ENCODE measurements around the gene SVEP1.
A peak's percentile ranks its signal among the peaks of the same experiment; 100 is the strongest.
"Not testable (repeated sequence)": the region's sequence is repeated elsewhere in the genome, so short reads cannot be mapped to it uniquely, and the experiment has no call there.

Gene SVEP1

GRCh38 chr9:110371411-110372007, 208.0 kb downstream of the SVEP1 start:
- no peak for DNase-seq
- H3K4me3 Mint-ChIP-seq, result no peak overlapping the region
- no peaks in the 10 kb centered on the region for H3K4me1 Mint-ChIP-seq
- H3K27me3 Mint-ChIP-seq, result peaks cover 0 to 8% of the 10 kb centered on the region in 2 donors
- no peak for ATAC-seq (replicated peaks)
- no peak overlapping the region for H3K27ac Mint-ChIP-seq
- H3K36me3 Mint-ChIP-seq, result no peaks in the 10 kb centered on the region
- H3K9me3 Mint-ChIP-seq, result no peaks in the 10 kb centered on the region

- no peak for DNase-seq
- Mint-ChIP-seq H3K27ac (no peak overlapping the region), H3K9me3 (no peaks in the 10 kb centered on the region), H3K4me1 (no peaks in the 10 kb centered on the region), H3K36me3 (no peaks in the 10 kb centered on the region), H3K27me3 (peaks cover under 1 to 8% of the 10 kb centered on the region in 2 donors), H3K4me3 (no peak overlapping the region)
- no peak for ATAC-seq (replicated peaks)
Observed at GRCh38 chr9:110370315-110370714, 209.2 kb downstream of the SVEP1 start.

GRCh38 chr9:110364451-110364850, 215.1 kb downstream of the SVEP1 start:
- Mint-ChIP-seq H3K27ac (no peak overlapping the region), H3K4me3 (no peak overlapping the region), H3K27me3 (peaks cover 4 to 8% of the 10 kb centered on the region in 2 donors), H3K36me3 (no peaks in the 10 kb centered on the region), H3K9me3 (no peaks in the 10 kb centered on the region), H3K4me1 (no peaks in the 10 kb centered on the region)
- no peak for ATAC-seq (replicated peaks)
- DNase-seq, result no peak

- not testable (repeated sequence) for DNase-seq; H3K9me3 Mint-ChIP-seq; H3K27ac Mint-ChIP-seq; H3K36me3 Mint-ChIP-seq; H3K27me3 Mint-ChIP-seq; H3K4me1 Mint-ChIP-seq; ATAC-seq (replicated peaks); H3K4me3 Mint-ChIP-seq
Observed at GRCh38 chr9:110358992-110359391, 220.5 kb downstream of the SVEP1 start.

- no peak overlapping the region for H3K27ac Mint-ChIP-seq
- peaks cover 0 to 2% of the 10 kb centered on the region in 2 donors for H3K4me1 Mint-ChIP-seq
- no peak for DNase-seq
- no peaks in the 10 kb centered on the region for H3K36me3 Mint-ChIP-seq
- H3K4me3 Mint-ChIP-seq, result no peak overlapping the region
- H3K27me3 Mint-ChIP-seq, result no peaks in the 10 kb centered on the region
- H3K9me3 Mint-ChIP-seq, result peaks cover 2 to 4% of the 10 kb centered on the region in 2 donors
- no peak for ATAC-seq (replicated peaks)
Observed at GRCh38 chr9:110357505-110357904, 222.0 kb downstream of the SVEP1 start.

- Mint-ChIP-seq H3K4me1 (peaks cover 0 to 2% of the 10 kb centered on the region in 2 donors), H3K36me3 (no peaks in the 10 kb centered on the region), H3K27me3 (no peaks in the 10 kb centered on the region), H3K9me3 (peaks cover 2 to 4% of the 10 kb centered on the region in 2 donors), H3K4me3 (no peak overlapping the region), H3K27ac (no peak overlapping the region)
- DNase-seq (no peak), ATAC-seq (replicated peaks) (peak in 1 of 2 donors; percentile 29)
Observed at GRCh38 chr9:110356639-110357395, 222.7 kb downstream of the SVEP1 start.

GRCh38 chr9:110355911-110356310, 223.6 kb downstream of the SVEP1 start:
- Mint-ChIP-seq H3K36me3 (no peaks in the 10 kb centered on the region), H3K27ac (no peak overlapping the region), H3K4me1 (peaks cover 0 to 2% of the 10 kb centered on the region in 2 donors), H3K27me3 (no peaks in the 10 kb centered on the region), H3K9me3 (peaks cover 2 to 4% of the 10 kb centered on the region in 2 donors), H3K4me3 (no peak overlapping the region)
- ATAC-seq (replicated peaks) (no peak), DNase-seq (no peak)

GRCh38 chr9:110351009-110351467, 228.5 kb downstream of the SVEP1 start:
- no peak for ATAC-seq (replicated peaks)
- no peak overlapping the region for H3K27ac Mint-ChIP-seq
- H3K27me3 Mint-ChIP-seq, result peaks cover 0 to 4% of the 10 kb centered on the region in 2 donors
- no peaks in the 10 kb centered on the region for H3K36me3 Mint-ChIP-seq
- H3K9me3 Mint-ChIP-seq, result peaks cover 2 to 3% of the 10 kb centered on the region in 2 donors
- no peak for DNase-seq
- H3K4me3 Mint-ChIP-seq, result no peak overlapping the region
- H3K4me1 Mint-ChIP-seq, result no peaks in the 10 kb centered on the region

- H3K27ac Mint-ChIP-seq, result no peak overlapping the region
- no peaks in the 10 kb centered on the region for H3K9me3 Mint-ChIP-seq
- no peaks in the 10 kb centered on the region for H3K36me3 Mint-ChIP-seq
- H3K4me3 Mint-ChIP-seq, result no peak overlapping the region
- ATAC-seq (replicated peaks), result no peak
- no peak for DNase-seq
- no peaks in the 10 kb centered on the region for H3K4me1 Mint-ChIP-seq
- H3K27me3 Mint-ChIP-seq, result peaks cover 0 to 4% of the 10 kb centered on the region in 2 donors
Observed at GRCh38 chr9:110346325-110346724, 233.2 kb downstream of the SVEP1 start.

- H3K4me3 Mint-ChIP-seq, result no peak overlapping the region
- ATAC-seq (replicated peaks) (no peak), DNase-seq (no peak)
- H3K27me3 Mint-ChIP-seq, result peaks cover 0 to 3% of the 10 kb centered on the region in 2 donors
- H3K27ac Mint-ChIP-seq, result no peak overlapping the region
- no peaks in the 10 kb centered on the region for H3K9me3 Mint-ChIP-seq
- H3K4me1 Mint-ChIP-seq, result no peaks in the 10 kb centered on the region
- no peaks in the 10 kb centered on the region for H3K36me3 Mint-ChIP-seq
Observed at GRCh38 chr9:110344821-110345220, 234.7 kb downstream of the SVEP1 start.

GRCh38 chr9:110343551-110343950, 236.0 kb downstream of the SVEP1 start:
- no peak overlapping the region for H3K4me3 Mint-ChIP-seq
- H3K27me3 Mint-ChIP-seq, result no peaks in the 10 kb centered on the region
- H3K27ac Mint-ChIP-seq, result no peak overlapping the region
- H3K36me3 Mint-ChIP-seq, result no peaks in the 10 kb centered on the region
- DNase-seq, result no peak
- H3K4me1 Mint-ChIP-seq, result no peaks in the 10 kb centered on the region
- no peak for ATAC-seq (replicated peaks)
- H3K9me3 Mint-ChIP-seq, result no peaks in the 10 kb centered on the region

- H3K27me3 Mint-ChIP-seq, result no peaks in the 10 kb centered on the region
- no peaks in the 10 kb centered on the region for H3K36me3 Mint-ChIP-seq
- ATAC-seq (replicated peaks) (no peak), DNase-seq (no peak)
- H3K9me3 Mint-ChIP-seq, result peaks cover 0 to 1% of the 10 kb centered on the region in 2 donors
- no peak overlapping the region for H3K4me3 Mint-ChIP-seq
- no peak overlapping the region for H3K27ac Mint-ChIP-seq
- peaks cover 2 to 10% of the 10 kb centered on the region in 2 donors for H3K4me1 Mint-ChIP-seq
Observed at GRCh38 chr9:110340306-110340705, 239.2 kb downstream of the SVEP1 start.

GRCh38 chr9:110338143-110338542, 241.4 kb downstream of the SVEP1 start:
- Mint-ChIP-seq H3K36me3 (no peaks in the 10 kb centered on the region), H3K27me3 (no peaks in the 10 kb centered on the region), H3K9me3 (peaks cover 0 to 1% of the 10 kb centered on the region in 2 donors), H3K27ac (no peak overlapping the region), H3K4me1 (peaks cover 7 to 20% of the 10 kb centered on the region in 2 donors), H3K4me3 (no peak overlapping the region)
- ATAC-seq (replicated peaks) (no peak), DNase-seq (no peak)

GRCh38 chr9:110337727-110338126, 241.8 kb downstream of the SVEP1 start, which contains the start of gene TXNDC8:
TSS of gene TXNDC8 (minus strand) at chr9:110337863.
- ATAC-seq (replicated peaks), result no peak
- peaks cover 7 to 20% of the 10 kb centered on the region in 2 donors for H3K4me1 Mint-ChIP-seq
- no peak within 1 kb of the TSS for H3K27ac Mint-ChIP-seq

GRCh38 chr9:110336363-110336762, 243.2 kb downstream of the SVEP1 start:
- H3K4me1 Mint-ChIP-seq, result peaks cover 7 to 20% of the 10 kb centered on the region in 2 donors

More at GRCh38 chr9:110337727-110338126, 241.8 kb downstream of the SVEP1 start, which contains the start of gene TXNDC8:
- H3K27me3 Mint-ChIP-seq, result no peaks in the 10 kb centered on the region
- peaks cover 0 to 1% of the 10 kb centered on the region in 2 donors for H3K9me3 Mint-ChIP-seq
- no peak within 1 kb of the TSS for H3K4me3 Mint-ChIP-seq
- no peaks in the 10 kb centered on the region for H3K36me3 Mint-ChIP-seq
- DNase-seq, result no peak

More at GRCh38 chr9:110336363-110336762, 243.2 kb downstream of the SVEP1 start:
- H3K27me3 Mint-ChIP-seq, result no peaks in the 10 kb centered on the region
- no peak for ATAC-seq (replicated peaks)
- peaks cover 0 to under 1% of the 10 kb centered on the region in 2 donors for H3K36me3 Mint-ChIP-seq
- no peak for DNase-seq
- peaks cover 0 to 1% of the 10 kb centered on the region in 2 donors for H3K9me3 Mint-ChIP-seq
- H3K4me3 Mint-ChIP-seq, result no peak overlapping the region
- no peak overlapping the region for H3K27ac Mint-ChIP-seq

All from stimulated activated naive B cell treated with anti-CD40 and anti-IgM and Interleukin-4, amounts not matched to agents 10 μg/mL and 1 μg/mL and 100 μg/mL, for 72 hours (primary cell).